GM12878 (cell line): ENCODE data around the gene PRMT2. TPM values are rescaled to one million over a fixed set of nuclear protein-coding genes. Genes with fewer than 3 reads are reported as not detected.

Experiments
- DPF2 ChIP-seq: fragments of 450-650 bp; IDR thresholded peaks from 2 replicates; pipeline ENCODE4 v1.6.1; 2017; ENCODE audit warnings: mild to moderate bottlenecking
- E2F8 ChIP-seq: fragments of 450-650 bp; IDR thresholded peaks from 2 replicates; pipeline ENCODE4 v1.6.1; 2018; ENCODE audit warnings: mild to moderate bottlenecking, low read depth, moderate library complexity; ENCODE audit not compliant: partially characterized antibody
- GATAD2B ChIP-seq: fragments of 450-650 bp; conservative IDR thresholded peaks from 2 replicates; pipeline ENCODE4 v1.6.1; 2017; ENCODE audit warnings: low read depth, mild to moderate bottlenecking, moderate library complexity
- IKZF2 ChIP-seq, 2 experiments: fragments of 450-650 bp; IDR thresholded peaks; 2 replicates each; pipeline ENCODE4 v1.6.1; 2017; ENCODE audit warnings: mild to moderate bottlenecking in 2 of 2, moderate library complexity in 2 of 2
- IRF4 ChIP-seq: IDR thresholded peaks from 2 replicates; pipeline ENCODE4 v1.6.1; 2011; ENCODE audit warnings: low read depth, low read length
- MYB ChIP-seq: fragments of 150-350 bp; IDR thresholded peaks from 2 replicates; pipeline ENCODE4 v1.6.1; 2014; ENCODE audit warnings: mild to moderate bottlenecking, low read depth, low read length, borderline replicate concordance
- NR2F1 ChIP-seq: fragments of 450-650 bp; conservative IDR thresholded peaks from 2 replicates; pipeline ENCODE4 v1.6.1; 2017; ENCODE audit warnings: mild to moderate bottlenecking
- PML ChIP-seq: IDR thresholded peaks from 2 replicates; pipeline ENCODE4 v1.6.1; 2012; ENCODE audit warnings: low read length, inconsistent platforms
- POLR2AphosphoS5 ChIP-seq: IDR thresholded peaks from 2 replicates; pipeline ENCODE4 v1.6.1; 2011; ENCODE audit warnings: mild to moderate bottlenecking, low read length, inconsistent platforms
- REST ChIP-seq: IDR thresholded peaks from 2 replicates; pipeline ENCODE4 v1.6.1; 2012; ENCODE audit warnings: mild to moderate bottlenecking, low read depth, low read length
- RUNX3 ChIP-seq: IDR thresholded peaks from 2 replicates; pipeline ENCODE4 v1.6.1; 2012; ENCODE audit warnings: low read length, inconsistent platforms
- SIN3A ChIP-seq: IDR thresholded peaks from 2 replicates; pipeline ENCODE4 v1.6.1; 2012; ENCODE audit warnings: low read depth, low read length, improper control_type of control experiment
- SMAD1 ChIP-seq: fragments of 450-650 bp; IDR thresholded peaks from 2 replicates; pipeline ENCODE4 v1.6.1; 2018; ENCODE audit warnings: mild to moderate bottlenecking, low read depth; ENCODE audit not compliant: partially characterized antibody
- SMAD5 ChIP-seq: IDR thresholded peaks from 2 replicates; pipeline ENCODE4 v1.6.1; 2016; ENCODE audit warnings: antibody characterized with exemption, low read depth
- SRF ChIP-seq, 2 experiments: IDR thresholded peaks; 2 replicates each; pipeline ENCODE4 v1.6.1; 2011; ENCODE audit warnings: low read depth in 2 of 2, low read length in 2 of 2, mild to moderate bottlenecking in 1 of 2, moderate library complexity in 1 of 2
- STAT3 ChIP-seq: IDR thresholded peaks from 2 replicates; pipeline ENCODE4 v1.6.1; 2011; ENCODE audit warnings: low read depth, low read length, improper control_type of control experiment
- TARDBP ChIP-seq: IDR thresholded peaks from 2 replicates; pipeline ENCODE4 v1.6.1; 2016; ENCODE audit warnings: borderline replicate concordance
- USF1 ChIP-seq: IDR thresholded peaks from 2 replicates; pipeline ENCODE4 v1.6.1; 2011; ENCODE audit warnings: borderline replicate concordance, low read depth, mild to moderate bottlenecking, moderate library complexity, mixed read lengths, low read length; ENCODE audit not compliant: insufficient read depth; ENCODE audit errors: extremely low read length
- ZNF207 ChIP-seq: fragments of 450-650 bp; IDR thresholded peaks from 2 replicates; pipeline ENCODE4 v1.6.1; 2014; ENCODE audit warnings: antibody characterized with exemption, mild to moderate bottlenecking, borderline replicate concordance
- ZNF24 ChIP-seq: fragments of 450-650 bp; IDR thresholded peaks from 2 replicates; pipeline ENCODE4 v1.6.1; 2017; ENCODE audit warnings: antibody characterized with exemption, mild to moderate bottlenecking
- polyA plus RNA-seq, 11 experiments: library from polyadenylated mRNA; depleted of rRNA in 4 of 11; unstranded in 6 of 11; stranded (reverse) in 5 of 11; fragments of >200 nt; fragmentation: Nextera tagmentation in 4 of 11; fragmentation: Illumina TruSeq in 1 of 11; extraction: Ambion mirVana in 4 of 11; extraction: Trizol in 1 of 11; gene quantifications; 1 replicate in 1 of 11; 2 replicates in 10 of 11; pipeline versions ENCODE4 v1.2.1 to v1.2.3, GENCODE V29; 2011 to 2016; ENCODE audit warnings: inconsistent platforms in 2 of 11, missing spikeins in 2 of 11, low read depth in 1 of 11
- total RNA-seq, 4 experiments: library from RNA; depleted of rRNA in 3 of 4; stranded (reverse); fragments of >200 nt in 3 of 4; fragmentation: Illumina TruSeq in 1 of 4; extraction: Trizol in 1 of 4; gene quantifications; 2 replicates each; pipeline versions ENCODE4 v1.2.1 to v1.2.3, GENCODE V29; 2013 to 2021
- TF ChIP-seq, protein P1 (sequence below): fragments of 450-650 bp; IDR thresholded peaks from 2 replicates; pipeline ENCODE4 v1.6.1; 2017; ENCODE audit warnings: mild to moderate bottlenecking, moderate library complexity
- TF ChIP-seq, protein P2 (sequence below): IDR thresholded peaks from 2 replicates; pipeline ENCODE4 v1.6.1; 2012; ENCODE audit warnings: low read depth, low read length, improper control_type of control experiment

The PRMT2 gene
- total and polyA plus RNA-seq, 10 of the 15 experiments (the other 5 are each of a cell fraction or from before 2014, with no cell fraction given), result 16.1 to 48.6 (median 36.2) TPM

DNA sequence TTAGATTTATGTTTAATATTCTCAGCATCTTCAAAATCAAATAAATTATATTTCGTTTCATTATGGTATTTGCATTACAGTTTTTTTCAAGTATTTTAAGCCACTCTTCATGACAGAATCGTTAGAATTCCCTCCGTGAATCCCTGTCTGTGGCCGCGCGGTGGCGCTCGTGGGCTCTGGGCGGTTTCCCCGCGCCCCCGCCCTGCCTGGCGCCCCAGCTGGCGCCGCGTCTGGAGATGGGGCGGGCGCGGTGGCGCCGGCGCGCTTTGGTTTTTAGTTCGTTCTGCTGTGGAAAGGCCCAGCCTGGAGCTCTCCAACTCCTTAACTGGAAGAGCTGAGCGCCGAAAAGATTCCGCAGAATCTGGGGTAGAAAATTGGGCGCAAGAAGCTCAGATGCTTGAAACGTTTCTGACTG is 25.7 kb downstream of the PRMT2 start (continued):
- TF ChIP-seq, protein P1, sequence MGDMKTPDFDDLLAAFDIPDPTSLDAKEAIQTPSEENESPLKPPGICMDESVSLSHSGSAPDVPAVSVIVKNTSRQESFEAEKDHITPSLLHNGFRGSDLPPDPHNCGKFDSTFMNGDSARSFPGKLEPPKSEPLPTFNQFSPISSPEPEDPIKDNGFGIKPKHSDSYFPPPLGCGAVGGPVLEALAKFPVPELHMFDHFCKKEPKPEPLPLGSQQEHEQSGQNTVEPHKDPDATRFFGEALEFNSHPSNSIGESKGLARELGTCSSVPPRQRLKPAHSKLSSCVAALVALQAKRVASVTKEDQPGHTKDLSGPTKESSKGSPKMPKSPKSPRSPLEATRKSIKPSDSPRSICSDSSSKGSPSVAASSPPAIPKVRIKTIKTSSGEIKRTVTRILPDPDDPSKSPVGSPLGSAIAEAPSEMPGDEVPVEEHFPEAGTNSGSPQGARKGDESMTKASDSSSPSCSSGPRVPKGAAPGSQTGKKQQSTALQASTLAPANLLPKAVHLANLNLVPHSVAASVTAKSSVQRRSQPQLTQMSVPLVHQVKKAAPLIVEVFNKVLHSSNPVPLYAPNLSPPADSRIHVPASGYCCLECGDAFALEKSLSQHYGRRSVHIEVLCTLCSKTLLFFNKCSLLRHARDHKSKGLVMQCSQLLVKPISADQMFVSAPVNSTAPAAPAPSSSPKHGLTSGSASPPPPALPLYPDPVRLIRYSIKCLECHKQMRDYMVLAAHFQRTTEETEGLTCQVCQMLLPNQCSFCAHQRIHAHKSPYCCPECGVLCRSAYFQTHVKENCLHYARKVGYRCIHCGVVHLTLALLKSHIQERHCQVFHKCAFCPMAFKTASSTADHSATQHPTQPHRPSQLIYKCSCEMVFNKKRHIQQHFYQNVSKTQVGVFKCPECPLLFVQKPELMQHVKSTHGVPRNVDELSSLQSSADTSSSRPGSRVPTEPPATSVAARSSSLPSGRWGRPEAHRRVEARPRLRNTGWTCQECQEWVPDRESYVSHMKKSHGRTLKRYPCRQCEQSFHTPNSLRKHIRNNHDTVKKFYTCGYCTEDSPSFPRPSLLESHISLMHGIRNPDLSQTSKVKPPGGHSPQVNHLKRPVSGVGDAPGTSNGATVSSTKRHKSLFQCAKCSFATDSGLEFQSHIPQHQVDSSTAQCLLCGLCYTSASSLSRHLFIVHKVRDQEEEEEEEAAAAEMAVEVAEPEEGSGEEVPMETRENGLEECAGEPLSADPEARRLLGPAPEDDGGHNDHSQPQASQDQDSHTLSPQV, result no peak
- TF ChIP-seq POLR2AphosphoS5 (no peak), GATAD2B (no peak), SMAD5 (no peak), PML (no peak), TARDBP (no peak), SMAD1 (no peak), REST (no peak), E2F8 (no peak), IKZF2 (IDR thresholded peaks at IDR 0.05) (no peak), ZNF207 (no peak), USF1 (no peak), RUNX3 (peak; percentile 49; the same call in 1 of the 2 replicates), DPF2 (no peak), SIN3A (no peak), ZNF24 (no peak), STAT3 (no peak), NR2F1 (no peak), SRF (IDR thresholded peaks at IDR 0.05; ENCODE audit: low read depth in 2 of 2, low read length in 2 of 2) (no peak), IRF4 (no peak), MYB (no peak)
- TF ChIP-seq, protein P2, sequence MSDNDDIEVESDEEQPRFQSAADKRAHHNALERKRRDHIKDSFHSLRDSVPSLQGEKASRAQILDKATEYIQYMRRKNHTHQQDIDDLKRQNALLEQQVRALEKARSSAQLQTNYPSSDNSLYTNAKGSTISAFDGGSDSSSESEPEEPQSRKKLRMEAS, result no peak
